ENCODE results near the gene KCNH4. TPM values are rescaled to one million over a fixed set of nuclear protein-coding genes. Genes with fewer than 3 reads are reported as not detected.
"Not testable (repeated sequence)": the region's sequence is repeated elsewhere in the genome, so short reads cannot be mapped to it uniquely, and the experiment has no call there.

Gene KCNH4
- total RNA-seq, 1 donor from 2014 or later, result 0.25 TPM

- Mint-ChIP-seq H3K27ac (no peak overlapping the region), H3K9me3 (no peaks in the 10 kb centered on the region), H3K4me3 (no peak overlapping the region), H3K4me1 (no peaks in the 10 kb centered on the region), H3K27me3 (ENCODE audit: low read depth) (no peaks in the 10 kb centered on the region), H3K36me3 (peaks cover 24% of the 10 kb centered on the region)
- TF ChIP-seq CTCF (IDR thresholded peaks at IDR 0.05; ENCODE audit: unreplicated experiment), result no peak
- DNase-seq (ENCODE audit: low spot score in 2 of 2, unreplicated experiment in 2 of 2), result no peak
Measured at GRCh38 chr17:42221886-42222745, 41.2 kb upstream of the KCNH4 start.

DNA sequence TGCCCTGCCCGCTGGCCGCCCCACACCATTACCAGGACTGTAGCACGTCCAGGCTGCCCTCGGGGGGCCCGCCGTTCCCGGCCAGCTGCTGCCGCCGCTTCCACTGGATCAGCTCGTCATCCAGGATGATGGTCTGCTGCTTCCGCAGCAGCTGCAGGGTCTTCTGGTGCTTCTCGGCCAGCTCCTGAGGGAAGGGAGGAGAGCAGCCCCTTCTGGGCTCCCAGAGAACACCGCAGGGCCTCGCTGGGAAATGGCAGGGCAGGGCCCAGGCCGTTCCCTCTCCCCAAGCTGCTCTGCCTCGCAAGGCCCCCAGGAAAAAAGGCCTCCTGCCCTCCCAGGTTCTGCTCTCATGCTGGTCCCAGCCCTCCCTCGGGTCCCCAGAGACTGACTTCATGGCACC is 38.3 kb upstream of the KCNH4 start:
- H3K27me3 Mint-ChIP-seq (ENCODE audit: low read depth); DNase-seq (ENCODE audit: low spot score in 2 of 2, unreplicated experiment in 2 of 2): not testable (repeated sequence)
- peaks cover 26% of the 10 kb centered on the region for H3K36me3 Mint-ChIP-seq

DNA sequence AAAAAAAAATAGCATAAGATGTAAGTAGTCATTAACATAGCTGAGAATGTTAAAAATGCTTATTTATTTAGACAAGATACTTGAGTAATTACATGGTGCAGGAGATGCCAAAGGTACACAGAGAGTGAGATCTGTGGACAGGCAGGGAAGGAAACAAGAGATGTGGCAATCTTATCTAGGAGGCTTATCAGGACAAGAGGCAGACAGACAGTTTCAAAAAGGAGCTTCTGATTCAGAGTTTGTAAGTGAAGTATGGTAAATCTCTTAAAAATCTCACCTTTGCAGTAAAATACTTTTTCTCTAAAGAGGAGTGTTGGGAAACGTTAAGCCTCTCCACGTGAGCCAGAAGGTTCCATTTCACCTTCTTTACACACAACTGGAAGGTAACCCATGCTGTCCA is 33.2 kb upstream of the KCNH4 start:
- H3K9me3 Mint-ChIP-seq, result no peaks in the 10 kb centered on the region
- no peak for DNase-seq (ENCODE audit: low spot score in 2 of 2, unreplicated experiment in 2 of 2)
- no peaks in the 10 kb centered on the region for H3K4me1 Mint-ChIP-seq
- peaks cover 33% of the 10 kb centered on the region for H3K36me3 Mint-ChIP-seq
- no peaks in the 10 kb centered on the region for H3K27me3 Mint-ChIP-seq (ENCODE audit: low read depth)
- TF ChIP-seq CTCF (IDR thresholded peaks at IDR 0.05; ENCODE audit: unreplicated experiment), result no peak
- H3K4me3 Mint-ChIP-seq, result no peak overlapping the region
- no peak overlapping the region for H3K27ac Mint-ChIP-seq

More for the DNA sequence above, 38.3 kb upstream of the KCNH4 start:
- H3K9me3 Mint-ChIP-seq, H3K4me1 Mint-ChIP-seq, H3K4me3 Mint-ChIP-seq, H3K27ac Mint-ChIP-seq: not testable (repeated sequence)

DNA sequence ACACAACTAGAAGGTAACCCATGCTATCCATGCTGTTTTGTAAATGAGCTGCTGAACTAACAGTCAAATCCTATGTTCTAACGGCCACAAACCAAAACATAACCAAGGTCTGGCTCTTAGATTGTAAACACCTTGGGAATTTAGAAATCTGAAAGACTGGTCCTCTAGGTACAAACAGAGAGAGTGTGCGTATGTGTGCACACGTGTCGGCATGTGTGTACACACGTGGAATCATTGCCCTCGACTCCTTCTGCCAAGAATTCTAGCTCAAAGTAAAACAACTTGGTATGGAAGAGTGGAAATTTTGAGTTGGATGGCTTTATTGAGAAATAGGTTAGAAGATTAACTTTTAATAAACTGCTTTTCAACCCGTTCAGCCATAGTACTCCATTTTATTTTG is 31.4 kb upstream of the KCNH4 start:
- Mint-ChIP-seq H3K36me3 (peaks cover 30% of the 10 kb centered on the region), H3K4me3 (no peak overlapping the region), H3K4me1 (no peaks in the 10 kb centered on the region), H3K27me3 (ENCODE audit: low read depth) (no peaks in the 10 kb centered on the region), H3K9me3 (no peaks in the 10 kb centered on the region), H3K27ac (no peak overlapping the region)
- TF ChIP-seq CTCF (IDR thresholded peaks at IDR 0.05; ENCODE audit: unreplicated experiment), result no peak
- no peak for DNase-seq (ENCODE audit: low spot score in 2 of 2, unreplicated experiment in 2 of 2)

DNA sequence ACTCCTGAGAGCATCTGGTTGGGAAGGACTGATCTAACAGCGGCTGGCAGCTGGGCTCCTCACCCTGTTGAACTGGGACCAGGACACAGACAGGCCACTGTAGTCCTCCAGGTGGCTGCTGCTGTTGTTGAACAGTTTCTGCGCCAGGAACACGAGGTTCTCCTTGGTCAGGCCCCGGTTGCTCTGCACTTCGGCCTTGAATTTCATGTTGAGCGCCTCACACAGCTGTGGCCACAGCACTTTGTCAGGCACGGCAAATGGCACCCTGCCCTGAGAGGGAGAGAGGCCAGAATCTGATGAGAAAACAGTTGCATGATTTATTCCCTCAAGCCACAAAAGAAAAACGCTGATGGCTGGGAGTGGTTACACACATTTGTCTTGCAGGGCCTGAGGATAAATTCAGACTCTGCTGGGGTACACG is 31.0 kb upstream of the KCNH4 start:
- DNase-seq (ENCODE audit: low spot score in 2 of 2, unreplicated experiment in 2 of 2); H3K9me3 Mint-ChIP-seq; H3K27me3 Mint-ChIP-seq (ENCODE audit: low read depth); H3K4me1 Mint-ChIP-seq; H3K27ac Mint-ChIP-seq; H3K4me3 Mint-ChIP-seq: not testable (repeated sequence)
- H3K36me3 Mint-ChIP-seq, result peaks cover 30% of the 10 kb centered on the region

DNA sequence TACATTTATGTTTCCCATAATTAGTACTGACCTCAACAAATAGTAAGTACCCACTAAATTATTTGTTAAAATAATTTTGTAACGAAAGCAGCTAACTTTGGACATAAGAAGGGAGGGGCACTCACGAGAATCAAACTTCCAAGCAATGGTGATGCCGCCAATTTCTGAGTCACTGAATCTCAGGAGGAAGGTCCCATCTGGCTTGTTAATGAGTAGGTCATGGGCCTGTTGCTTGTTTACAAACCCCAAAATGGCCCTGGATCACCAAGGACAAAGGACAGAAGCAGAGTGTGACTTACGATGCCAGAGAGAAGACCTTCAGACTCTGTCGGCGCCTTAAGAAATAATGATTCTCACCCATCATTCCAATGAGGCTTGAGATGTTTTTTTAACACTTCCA is 29.1 kb upstream of the KCNH4 start:
- Mint-ChIP-seq H3K4me3 (no peak overlapping the region), H3K27me3 (ENCODE audit: low read depth) (no peaks in the 10 kb centered on the region), H3K36me3 (peaks cover 32% of the 10 kb centered on the region), H3K27ac (no peak overlapping the region), H3K9me3 (no peaks in the 10 kb centered on the region), H3K4me1 (no peaks in the 10 kb centered on the region)
- no peak for TF ChIP-seq CTCF (IDR thresholded peaks at IDR 0.05; ENCODE audit: unreplicated experiment)
- no peak for DNase-seq (ENCODE audit: low spot score in 2 of 2, unreplicated experiment in 2 of 2)

DNA sequence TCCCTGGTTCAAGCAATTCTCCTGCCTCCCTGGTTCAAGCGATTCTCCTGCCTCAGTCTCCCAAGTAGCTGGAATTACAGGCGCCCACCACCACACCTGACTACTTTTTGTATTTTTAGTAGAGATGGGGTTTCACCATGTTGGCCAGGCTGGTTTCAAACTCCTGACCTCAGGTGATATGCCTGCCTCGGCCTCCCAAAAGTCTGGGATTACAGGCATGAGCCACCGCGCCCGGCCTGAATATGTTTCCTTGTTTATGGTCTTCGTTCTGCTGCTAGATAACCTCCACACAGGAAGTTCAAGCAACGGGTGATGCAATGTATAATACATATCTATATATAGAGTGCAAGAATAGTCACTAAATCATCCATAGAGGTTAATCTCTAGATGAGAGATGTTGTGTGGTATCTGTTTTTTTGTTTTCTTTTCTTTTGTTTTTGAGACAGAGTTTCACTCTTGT is 25.2 kb upstream of the KCNH4 start:
- H3K4me3 Mint-ChIP-seq; H3K9me3 Mint-ChIP-seq; H3K27me3 Mint-ChIP-seq (ENCODE audit: low read depth); H3K4me1 Mint-ChIP-seq; DNase-seq (ENCODE audit: low spot score in 2 of 2, unreplicated experiment in 2 of 2); H3K27ac Mint-ChIP-seq: not testable (repeated sequence)
- H3K36me3 Mint-ChIP-seq, result peaks cover 54% of the 10 kb centered on the region

Data from mesothelial cell of epicardium (in vitro differentiated cells).